SK-N-SH (cell line): ENCODE results near the gene ZNF469. TPM values are rescaled to one million over a fixed set of nuclear protein-coding genes. Genes with fewer than 3 reads are reported as not detected.
A peak's percentile ranks its signal among the peaks of the same experiment; 100 is the strongest.

Experiments
- CTCF ChIA-PET: fragments of 300-600, 350-600 bp; formaldehyde crosslinking; extraction: SDS; loops from one replicate; lab custom pipeline; 2021; lab: Yijun Ruan, JAX
- POLR2A ChIA-PET: fragments of 350-600 bp; sonication (Branson Sonifier 250); formaldehyde crosslinking; extraction: SDS; loops from one replicate; lab custom pipeline; 2020; ENCODE audit warnings: antibody characterized with exemption, inconsistent platforms; lab: Yijun Ruan, JAX
- DNase-seq: peaks from one replicate; pipeline ENCODE4 v3.0.0; 2012
- H2AFZ ChIP-seq: fragments of 200-600 bp; sonication (generic); 2 replicates; pipeline ENCODE4 v1.8.1; 2016; ENCODE audit warnings: antibody characterized with exemption, mild to moderate bottlenecking, low read depth
- H3F3A ChIP-seq: fragments of 200-600 bp; sonication (generic); replicated peaks from 2 replicates; pipeline ENCODE3; 2016; ENCODE audit warnings: antibody characterized with exemption, mild to moderate bottlenecking; ENCODE audit not compliant: insufficient read depth
- H3K27ac ChIP-seq, 2 experiments: fragments of 200-500 bp in 1 of 2; fragments of 200-600 bp in 1 of 2; sonication (Bioruptor generic) in 1 of 2; sonication (generic), shearing (Covaris generic) in 1 of 2; 2 replicates each; pipeline versions ENCODE4 v1.5.1 to v1.6.1; 2014 to 2016; ENCODE audit warnings: low read depth in 2 of 2, inconsistent platforms in 1 of 2, low read length in 1 of 2, mild to moderate bottlenecking in 1 of 2, mixed read lengths in 1 of 2
- H3K27me3 ChIP-seq: fragments of 200-600 bp; sonication (generic), shearing (Covaris generic); 2 replicates; pipeline ENCODE4 v1.6.1; 2016; ENCODE audit warnings: mixed run types; ENCODE audit not compliant: insufficient read depth
- H3K36me3 ChIP-seq, 2 experiments: fragments of 200-500 bp in 1 of 2; fragments of 200-600 bp in 1 of 2; sonication (Bioruptor generic) in 1 of 2; sonication (generic) in 1 of 2; replicated peaks in 1 of 2; 2 replicates each; pipeline versions ENCODE3 to v1.5.1; 2014 to 2016; ENCODE audit warnings: low read length in 1 of 2, mild to moderate bottlenecking in 1 of 2; ENCODE audit not compliant: insufficient read depth in 2 of 2, control insufficient read depth in 1 of 2
- H3K4me1 ChIP-seq, 2 experiments: fragments of 200-500 bp in 1 of 2; fragments of 200-600 bp in 1 of 2; sonication (Bioruptor generic) in 1 of 2; sonication (generic), shearing (Covaris generic) in 1 of 2; 2 replicates each; pipeline versions ENCODE4 v1.5.1 to v1.6.1; 2014 to 2016; ENCODE audit warnings: low read depth in 1 of 2, low read length in 1 of 2, mixed run types in 1 of 2; ENCODE audit not compliant: insufficient read depth in 2 of 2, control insufficient read depth in 1 of 2
- H3K4me2 ChIP-seq: fragments of 200-600 bp; sonication (generic), shearing (Covaris generic); 2 replicates; pipeline ENCODE4 v1.6.1; 2017; ENCODE audit warnings: mixed run types
- H3K4me3 ChIP-seq, 2 experiments: fragments of 200-500 bp in 1 of 2; fragments of 200-600 bp in 1 of 2; sonication (Bioruptor generic) in 1 of 2; sonication (generic), shearing (Covaris generic) in 1 of 2; 2 replicates each; pipeline versions ENCODE4 v1.5.1 to v1.8.1; 2014 to 2016; ENCODE audit warnings: low read depth in 2 of 2, inconsistent platforms in 1 of 2, low read length in 1 of 2, mild to moderate bottlenecking in 1 of 2, mixed read lengths in 1 of 2, moderate library complexity in 1 of 2
- H3K79me2 ChIP-seq: fragments of 200-600 bp; sonication (generic); 2 replicates; pipeline ENCODE4 v1.8.1; 2017; ENCODE audit warnings: mild to moderate bottlenecking; ENCODE audit not compliant: insufficient read depth
- H3K9ac ChIP-seq: fragments of 200-600 bp; sonication (generic); 2 replicates; pipeline ENCODE4 v1.6.1; 2017; ENCODE audit warnings: mixed run types
- H3K9me2 ChIP-seq: fragments of 200-600 bp; sonication (generic); 2 replicates; pipeline ENCODE4 v1.6.1; 2017; ENCODE audit warnings: mixed run types
- H3K9me3 ChIP-seq: fragments of 200-600 bp; sonication (generic); 2 replicates; pipeline ENCODE4 v1.6.1; 2017; ENCODE audit warnings: mixed run types, mild to moderate bottlenecking, moderate library complexity
- H4K20me1 ChIP-seq: fragments of 200-600 bp; sonication (generic); 2 replicates; pipeline ENCODE4 v1.6.1; 2017; ENCODE audit warnings: mild to moderate bottlenecking, mixed run types; ENCODE audit not compliant: insufficient read depth
- ELF1 ChIP-seq: IDR thresholded peaks from 2 replicates; pipeline ENCODE4 v1.4.0; 2012
- FOXJ3 ChIP-seq: sonication (generic); formaldehyde crosslinking; IDR thresholded peaks from 2 replicates; pipeline ENCODE4 v1.5.1; 2020; ENCODE audit warnings: mild to moderate bottlenecking, missing genetic modification reagents
- FOXM1 ChIP-seq: IDR thresholded peaks from 2 replicates; pipeline ENCODE4 v1.4.0; 2012; ENCODE audit warnings: low read depth, mild to moderate bottlenecking
- GABPA ChIP-seq: IDR thresholded peaks from 2 replicates; pipeline ENCODE4 v1.4.0; 2012; ENCODE audit warnings: low read depth, mild to moderate bottlenecking
- GATA2 ChIP-seq: sonication (generic); formaldehyde crosslinking; IDR thresholded peaks from 2 replicates; pipeline ENCODE4 v1.5.0; 2020; ENCODE audit warnings: mild to moderate bottlenecking, missing genetic modification reagents
- JUND ChIP-seq: IDR thresholded peaks from 2 replicates; pipeline ENCODE4 v1.4.0; 2012
- MEF2A ChIP-seq: IDR thresholded peaks from 2 replicates; pipeline ENCODE4 v1.4.0; 2012; ENCODE audit warnings: low read depth, borderline replicate concordance
- NFIC ChIP-seq: IDR thresholded peaks from 2 replicates; pipeline ENCODE4 v1.4.0; 2012; ENCODE audit warnings: borderline replicate concordance
- RFX5 ChIP-seq: IDR thresholded peaks from 2 replicates; pipeline ENCODE4 v1.6.1; 2012; ENCODE audit warnings: mild to moderate bottlenecking, improper control_type of control experiment, low read length
- SIN3A ChIP-seq: IDR thresholded peaks from 2 replicates; pipeline ENCODE4 v1.6.1; 2012; ENCODE audit warnings: low read depth, mild to moderate bottlenecking, low read length, moderate library complexity, borderline replicate concordance
- TAF1 ChIP-seq: IDR thresholded peaks from 2 replicates; pipeline ENCODE4 v1.6.1; 2012; ENCODE audit warnings: low read depth, mild to moderate bottlenecking, low read length, moderate library complexity, borderline replicate concordance
- TEAD4 ChIP-seq: IDR thresholded peaks from 2 replicates; pipeline ENCODE4 v1.4.0; 2012; ENCODE audit warnings: mild to moderate bottlenecking, borderline replicate concordance; ENCODE audit not compliant: insufficient read depth
- YY1 ChIP-seq: IDR thresholded peaks from 2 replicates; pipeline ENCODE4 v1.4.0; 2012; ENCODE audit warnings: low read depth, mild to moderate bottlenecking
- WGBS: methylation state at CpG from one replicate; pipeline ENCODE4 v1.1.6; 2017; ENCODE audit warnings: low lambda C conversion rate; 5-methylcytosine and 5-hydroxymethylcytosine counted together
- polyA plus RNA-seq, 3 experiments: library from polyadenylated mRNA; depleted of rRNA; stranded (reverse); fragments of >200 nt; gene quantifications; 2 replicates each; pipeline ENCODE4 v1.2.3, GENCODE V29; 2012
- TF ChIP-seq, protein P1 (sequence below): IDR thresholded peaks from 2 replicates; pipeline ENCODE4 v1.4.0; 2012; ENCODE audit warnings: low read depth, borderline replicate concordance
- TF ChIP-seq, protein P2 (sequence below): IDR thresholded peaks from 2 replicates; pipeline ENCODE4; 2012

The ZNF469 gene
- polyA plus RNA-seq, 1 of the 3 experiments (the other 2 are of a cell fraction), result 0.56 TPM

DNA sequence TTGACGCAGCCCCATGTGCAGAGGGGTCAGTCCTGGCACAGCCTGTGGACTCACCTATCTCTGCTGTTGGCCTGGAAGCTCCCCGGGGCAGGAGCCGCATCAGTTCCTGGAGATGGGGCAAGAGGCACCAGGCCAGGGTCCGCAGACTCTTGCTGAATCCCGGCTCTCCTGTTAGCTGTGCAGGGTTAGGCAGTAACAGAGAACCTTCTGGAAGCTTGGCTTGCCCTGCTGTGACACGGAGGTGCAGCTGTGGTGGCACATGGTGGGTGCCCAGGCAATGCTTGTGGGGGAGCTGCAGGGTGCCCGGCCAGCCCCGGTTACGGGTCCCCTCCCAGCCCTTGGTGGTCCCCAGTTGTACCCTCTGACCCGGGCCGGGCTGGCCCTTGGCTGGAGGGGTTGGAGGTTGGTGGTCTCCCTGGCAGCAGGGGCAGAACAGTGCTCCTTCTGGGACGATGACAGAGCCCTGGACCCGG lies 26.0 kb upstream of the ZNF469 start:
- no peak for TF ChIP-seq GATA2 (CRISPR knock-in tag)
- no peak for TF ChIP-seq MEF2A
- TF ChIP-seq, protein P1, sequence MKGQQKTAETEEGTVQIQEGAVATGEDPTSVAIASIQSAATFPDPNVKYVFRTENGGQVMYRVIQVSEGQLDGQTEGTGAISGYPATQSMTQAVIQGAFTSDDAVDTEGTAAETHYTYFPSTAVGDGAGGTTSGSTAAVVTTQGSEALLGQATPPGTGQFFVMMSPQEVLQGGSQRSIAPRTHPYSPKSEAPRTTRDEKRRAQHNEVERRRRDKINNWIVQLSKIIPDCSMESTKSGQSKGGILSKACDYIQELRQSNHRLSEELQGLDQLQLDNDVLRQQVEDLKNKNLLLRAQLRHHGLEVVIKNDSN, result no peak
- no peak for TF ChIP-seq GABPA
- peak; percentile 24 for DNase-seq
- no peaks in the 10 kb centered on the region; a peak in 1 of 4 replicates for H3K4me1 ChIP-seq
- no peak overlapping the region for H2AFZ ChIP-seq
- H3K9me3 ChIP-seq, result no peaks in the 10 kb centered on the region
- no peaks in the 10 kb centered on the region for H4K20me1 ChIP-seq
- H3K27me3 ChIP-seq, result no peaks in the 10 kb centered on the region
- no peaks in the 10 kb centered on the region for H3F3A ChIP-seq
- no peaks in the 10 kb centered on the region for H3K79me2 ChIP-seq
- CTCF ChIA-PET, result no interaction called here
- H3K36me3 ChIP-seq, result no peaks in the 10 kb centered on the region
- no peak overlapping the region for H3K27ac ChIP-seq
- POLR2A ChIA-PET, result no interaction called here
- H3K9me2 ChIP-seq, result no peaks in the 10 kb centered on the region
- H3K4me2 ChIP-seq, result no peak overlapping the region
- no peak overlapping the region for H3K9ac ChIP-seq
- no peak overlapping the region for H3K4me3 ChIP-seq
- WGBS, result 71% methylated on average over 5 of the region's 13 CpGs

DNA sequence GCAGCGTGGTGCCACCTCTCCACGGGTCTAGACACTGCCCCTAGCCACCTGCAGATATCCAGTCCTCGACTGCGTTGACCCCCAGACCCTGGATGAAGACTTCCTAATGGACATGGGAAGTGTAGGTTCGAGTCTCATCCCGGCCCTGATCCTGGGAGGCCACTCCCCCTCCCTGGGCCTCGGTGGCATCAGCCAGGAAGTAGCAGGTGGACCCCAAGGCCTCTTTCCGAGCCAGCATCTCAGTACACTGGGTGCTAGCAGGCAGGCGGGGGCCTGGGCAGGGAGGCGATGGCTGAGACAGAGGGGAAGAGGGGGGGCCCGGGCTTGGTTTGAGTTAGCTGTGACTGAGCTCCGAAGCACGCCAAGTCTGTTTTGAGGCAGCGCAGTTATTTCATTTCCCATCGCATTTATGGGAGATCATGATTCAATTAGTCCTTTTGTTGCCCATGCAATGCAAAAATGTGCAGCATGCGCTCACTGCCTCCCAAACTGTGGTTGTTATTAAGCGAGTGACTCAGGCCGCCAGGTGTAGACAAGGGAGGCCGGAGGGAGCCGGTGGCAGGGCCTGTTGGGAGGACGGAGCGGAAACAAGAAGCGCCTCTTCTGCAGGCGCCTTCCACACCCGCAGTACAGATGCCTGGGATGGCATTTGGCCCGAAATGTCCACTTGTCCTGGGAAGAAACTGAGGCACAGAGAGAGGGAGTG lies 25.3 kb upstream of the ZNF469 start:
- Histone ChIP-seq H3K9me3 (no peaks in the 10 kb centered on the region), H3K4me3 (no peak overlapping the region), H3K9ac (no peak overlapping the region), H3K27me3 (no peaks in the 10 kb centered on the region), H3K27ac (no peak overlapping the region), H2AFZ (no peak overlapping the region), H3K36me3 (no peaks in the 10 kb centered on the region), H3K79me2 (no peaks in the 10 kb centered on the region), H3K4me2 (no peak overlapping the region), H3K9me2 (no peaks in the 10 kb centered on the region), H3F3A (no peaks in the 10 kb centered on the region), H4K20me1 (no peaks in the 10 kb centered on the region), H3K4me1 (no peaks in the 10 kb centered on the region; a peak in 1 of 4 replicates)
- WGBS, result 88% methylated on average over 20 of the region's 26 CpGs
- POLR2A ChIA-PET, result no interaction called here
- TF ChIP-seq GABPA (no peak), NFIC (no peak), TEAD4 (no peak), JUND (no peak), TAF1 (no peak), SIN3A (no peak), ELF1 (no peak), GATA2 (CRISPR knock-in tag) (no peak), YY1 (no peak), FOXM1 (no peak), FOXJ3 (CRISPR knock-in tag) (no peak), RFX5 (no peak)
- TF ChIP-seq, protein P2, sequence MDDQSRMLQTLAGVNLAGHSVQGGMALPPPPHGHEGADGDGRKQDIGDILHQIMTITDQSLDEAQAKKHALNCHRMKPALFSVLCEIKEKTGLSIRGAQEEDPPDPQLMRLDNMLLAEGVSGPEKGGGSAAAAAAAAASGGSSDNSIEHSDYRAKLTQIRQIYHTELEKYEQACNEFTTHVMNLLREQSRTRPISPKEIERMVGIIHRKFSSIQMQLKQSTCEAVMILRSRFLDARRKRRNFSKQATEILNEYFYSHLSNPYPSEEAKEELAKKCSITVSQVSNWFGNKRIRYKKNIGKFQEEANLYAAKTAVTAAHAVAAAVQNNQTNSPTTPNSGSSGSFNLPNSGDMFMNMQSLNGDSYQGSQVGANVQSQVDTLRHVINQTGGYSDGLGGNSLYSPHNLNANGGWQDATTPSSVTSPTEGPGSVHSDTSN, result no peak
- CTCF ChIA-PET, result no interaction called here
- DNase-seq, result peak; percentile 27
